Esophagus muscularis mucosa (tissue), 4 donors: Measurements from ENCODE around the gene MEN1. TPM values are rescaled to one million over a fixed set of nuclear protein-coding genes. Genes with fewer than 3 reads are reported as not detected.
"Not testable (repeated sequence)": the region's sequence is repeated elsewhere in the genome, so short reads cannot be mapped to it uniquely, and the experiment has no call there.

ENCODE experiments used
- DNase-seq: peaks from one replicate; pipeline ENCODE4 v3.0.0-alpha.2; 2017; ENCODE audit errors: extremely low spot score
- H3K27ac ChIP-seq, 4 donors: fragments of 200-600 bp; sonication (generic); replicated peaks in 1 of 4; 1 replicate in 3 of 4; 2 replicates in 1 of 4; pipeline ENCODE4 v1.5.1; 2016 to 2019; ENCODE audit warnings: mild to moderate bottlenecking in 1 of 4
- H3K27me3 ChIP-seq, 4 donors: fragments of 200-600 bp; sonication (generic); one replicate each; pipeline versions ENCODE4 v1.5.1 to v1.6.0; 2016 to 2019
- H3K36me3 ChIP-seq, 4 donors: fragments of 200-600 bp; sonication (generic); one replicate each; pipeline ENCODE4 v1.5.1; 2016 to 2019
- H3K4me1 ChIP-seq, 4 donors: fragments of 200-600 bp; sonication (generic); one replicate each; pipeline ENCODE4 v1.5.1; 2016 to 2019
- H3K4me3 ChIP-seq, 4 donors: fragments of 200-600 bp; sonication (generic); 1 replicate in 2 of 4; 2 replicates in 2 of 4; pipeline ENCODE4 v1.5.1; 2016 to 2019; ENCODE audit warnings: mild to moderate bottlenecking in 4 of 4, moderate library complexity in 1 of 4
- H3K9me3 ChIP-seq, 4 donors: fragments of 200-600 bp; sonication (generic); 1 replicate in 3 of 4; 2 replicates in 1 of 4; pipeline ENCODE4 v1.5.1; 2016 to 2019
- CTCF ChIP-seq, 3 experiments: fragments of 200-600 bp in 2 of 3; fragments of 450-650 bp in 1 of 3; sonication (generic) in 2 of 3; IDR thresholded peaks; one replicate each; pipeline ENCODE4 v1.5.1; 2017 to 2019; ENCODE audit warnings: antibody characterized with exemption in 3 of 3, mild to moderate bottlenecking in 2 of 3, moderate library complexity in 1 of 3
- EP300 ChIP-seq: sonication (generic); formaldehyde crosslinking; IDR thresholded peaks from one replicate; pipeline ENCODE4 v1.6.1; 2017; ENCODE audit warnings: antibody characterized with exemption
- POLR2A ChIP-seq: fragments of 450-650 bp; IDR thresholded peaks from one replicate; pipeline ENCODE4 v1.6.1; 2017; ENCODE audit warnings: antibody characterized with exemption, moderate library complexity, mild to moderate bottlenecking, low read depth
- POLR2AphosphoS5 ChIP-seq, 2 donors: sonication (generic); formaldehyde crosslinking; IDR thresholded peaks; one replicate each; pipeline ENCODE4 v1.6.1; 2017; ENCODE audit warnings: antibody characterized with exemption in 2 of 2
- WGBS: methylation state at CpG from one replicate; pipeline ENCODE4 v1.1.5; 2018; 5-methylcytosine and 5-hydroxymethylcytosine counted together
- intact Hi-C: fragments of 100-400 bp; cut with DNase I; formaldehyde crosslinking; loops from one replicate; pipeline ENCODE4 v1.15.1; 2023
- total RNA-seq, 4 donors: library from RNA; depleted of rRNA; stranded (reverse); fragments of >200 nt; gene quantifications; one replicate each; pipeline versions ENCODE4 v1.1.0 to v1.2.1, GENCODE V29; 2016

Gene MEN1
- total RNA-seq, 4 donors from 2014 or later = 10.4 to 18.7 (median 11.5) TPM

DNA sequence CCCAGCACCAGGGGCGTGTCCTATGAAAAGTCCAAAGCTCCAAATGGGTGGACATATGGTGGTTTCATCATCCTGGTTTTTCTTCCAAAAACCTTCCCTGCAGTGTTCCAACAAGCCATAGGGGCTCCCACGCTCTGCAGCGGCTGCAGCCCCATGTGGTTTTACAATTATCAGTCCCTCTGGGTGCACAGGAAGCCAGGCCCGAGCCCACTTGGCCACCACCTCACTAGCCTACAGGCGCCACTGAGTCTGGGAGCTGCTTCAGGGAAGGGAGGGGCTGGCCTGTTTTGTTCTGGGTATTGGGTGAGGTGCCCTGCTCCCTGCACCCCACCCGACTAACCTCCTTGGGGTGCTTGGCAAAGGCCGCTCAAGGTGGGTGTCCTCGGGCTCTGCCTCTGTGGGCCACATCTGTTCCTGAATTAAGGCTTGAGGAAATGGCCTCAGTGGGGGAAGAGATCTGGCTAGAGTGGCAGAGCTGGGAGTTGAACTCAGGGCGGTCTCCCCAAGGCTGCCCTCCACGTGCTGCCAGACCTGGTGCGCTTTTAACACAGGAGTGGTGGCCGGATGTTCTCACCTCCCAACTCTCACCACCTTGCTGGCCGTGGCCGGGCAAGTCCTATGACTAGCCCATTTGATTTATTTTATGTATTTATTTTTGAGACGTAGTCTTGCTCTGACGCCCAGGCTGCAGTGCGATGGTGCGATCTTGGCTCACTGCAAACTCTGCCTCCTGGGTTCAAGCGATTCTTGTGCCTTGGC, 39.4 kb upstream of the MEN1 start:
- no peak for DNase-seq
- Histone ChIP-seq H3K27ac (peak overlapping the region; percentile 93 to 98 (median 94)), H3K4me3 (no peak overlapping the region), H3K27me3 (peaks cover 0 to 3% (median 1%) of the 10 kb centered on the region in 4 donors), H3K4me1 (peaks cover 66 to 83% (median 76%) of the 10 kb centered on the region in 4 donors), H3K9me3 (no peaks in the 10 kb centered on the region), H3K36me3 (peaks cover 10 to 28% (median 22%) of the 10 kb centered on the region in 4 donors)
- 81% methylated on average over 14 of the region's 19 CpGs for WGBS
- TF ChIP-seq POLR2A (no peak), POLR2AphosphoS5 (IDR thresholded peaks at IDR 0.05) (no peak), EP300 (no peak), CTCF (IDR thresholded peaks at IDR 0.05) (no peak)
- intact Hi-C loops = loop anchor here (10.0 kb wide), 1 partner anchor 165 kb away; the partner anchor contains the start of gene ARL2

DNA sequence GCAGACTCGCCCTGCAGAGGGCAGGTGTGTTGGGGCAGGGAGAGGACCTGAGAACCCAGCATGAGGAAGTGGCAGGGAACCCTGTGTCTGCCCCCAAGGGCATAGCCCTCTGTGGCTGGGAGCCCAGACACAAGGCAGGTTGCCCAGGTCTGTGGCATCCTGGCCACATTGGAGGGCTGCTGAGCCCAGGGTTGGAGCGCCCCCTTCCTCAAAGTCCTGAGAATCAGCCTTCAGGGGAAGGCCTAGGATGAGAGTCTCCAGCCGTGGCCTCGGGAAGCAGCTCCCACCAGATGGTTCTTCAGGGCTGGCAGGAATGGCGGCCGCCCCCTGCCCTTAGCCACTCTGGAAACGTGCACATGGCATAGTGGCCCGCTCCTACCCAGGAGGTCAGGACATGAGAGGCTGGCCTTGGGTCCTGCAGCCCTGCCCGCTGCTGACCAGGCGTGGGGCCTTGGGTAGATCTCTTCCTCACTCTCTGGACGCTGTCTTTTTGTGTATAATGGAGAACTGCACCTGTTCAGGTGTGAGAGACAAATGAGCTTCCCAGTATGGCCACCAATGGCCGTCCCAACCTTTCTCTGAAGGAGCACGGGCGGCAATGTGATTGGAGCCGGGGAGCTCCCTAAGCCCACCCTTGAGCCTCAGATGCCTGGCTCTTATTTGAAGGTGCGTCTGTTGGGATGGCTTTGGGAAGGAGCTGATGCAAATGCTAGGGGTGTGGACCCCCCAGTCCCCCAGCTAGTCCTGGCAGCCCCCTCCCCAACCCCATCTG, 38.7 kb upstream of the MEN1 start:
- WGBS = 77% methylated on average over 10 of the region's 16 CpGs
- intact Hi-C loops = loop anchor here (10.0 kb wide), 1 partner anchor 166 kb away; the partner anchor contains the start of gene ARL2
- no peak for DNase-seq
- Histone ChIP-seq H3K4me1 (peaks cover 61 to 83% (median 76%) of the 10 kb centered on the region in 4 donors), H3K9me3 (no peaks in the 10 kb centered on the region), H3K27me3 (peaks cover 0 to 8% (median 3%) of the 10 kb centered on the region in 4 donors), H3K4me3 (no peak overlapping the region), H3K27ac (peak overlapping the region; percentile 93 to 98 (median 94)), H3K36me3 (peaks cover 4 to 20% (median 15%) of the 10 kb centered on the region in 4 donors)
- TF ChIP-seq POLR2A (no peak), EP300 (no peak), CTCF (IDR thresholded peaks at IDR 0.05) (no peak), POLR2AphosphoS5 (IDR thresholded peaks at IDR 0.05) (no peak)

GRCh38 chr11:64848214-64848825, 38.0 kb upstream of the MEN1 start:
- Histone ChIP-seq H3K27ac (peak overlapping the region in 3 of 4 donors; percentile 94 to 98 (median 95)), H3K27me3 (peaks cover 0 to 8% (median 3%) of the 10 kb centered on the region in 4 donors), H3K4me1 (peaks cover 56 to 78% (median 70%) of the 10 kb centered on the region in 4 donors), H3K4me3 (no peak overlapping the region), H3K9me3 (no peaks in the 10 kb centered on the region), H3K36me3 (peaks cover 0 to 13% (median 8%) of the 10 kb centered on the region in 4 donors)
- TF ChIP-seq CTCF (IDR thresholded peaks at IDR 0.05) (no peak), POLR2A (no peak), EP300 (no peak), POLR2AphosphoS5 (IDR thresholded peaks at IDR 0.05) (no peak)
- intact Hi-C loops = loop anchor here (10.0 kb wide), 1 partner anchor 166 kb away; the partner anchor contains the start of gene ARL2
- DNase-seq = no peak
- WGBS = 85% methylated on average over 6 of the region's 6 CpGs

GRCh38 chr11:64846998-64847666, 36.8 kb upstream of the MEN1 start:
- Histone ChIP-seq H3K27me3 (peaks cover 0 to 8% (median 3%) of the 10 kb centered on the region in 4 donors), H3K4me3 (no peak overlapping the region), H3K36me3 (peaks cover 0 to 1% (median 0%) of the 10 kb centered on the region in 4 donors), H3K4me1 (peaks cover 45 to 67% (median 58%) of the 10 kb centered on the region in 4 donors), H3K27ac (no peak overlapping the region), H3K9me3 (no peaks in the 10 kb centered on the region)
- 23% methylated on average over 10 of the region's 13 CpGs for WGBS
- intact Hi-C loops = loop anchor here (1.0 to 10.0 kb wide), 2 partner anchors 47 to 168 kb away; partner anchors contain the start of gene ARL2
- peak; percentile 96 for DNase-seq
- no peak for TF ChIP-seq POLR2A
- peak in 2 of 3 experiments; percentile 94 to 99 for TF ChIP-seq CTCF (IDR thresholded peaks at IDR 0.05)
- no peak for TF ChIP-seq EP300
- TF ChIP-seq POLR2AphosphoS5 (IDR thresholded peaks at IDR 0.05) = peak; percentile 59 to 67

DNA sequence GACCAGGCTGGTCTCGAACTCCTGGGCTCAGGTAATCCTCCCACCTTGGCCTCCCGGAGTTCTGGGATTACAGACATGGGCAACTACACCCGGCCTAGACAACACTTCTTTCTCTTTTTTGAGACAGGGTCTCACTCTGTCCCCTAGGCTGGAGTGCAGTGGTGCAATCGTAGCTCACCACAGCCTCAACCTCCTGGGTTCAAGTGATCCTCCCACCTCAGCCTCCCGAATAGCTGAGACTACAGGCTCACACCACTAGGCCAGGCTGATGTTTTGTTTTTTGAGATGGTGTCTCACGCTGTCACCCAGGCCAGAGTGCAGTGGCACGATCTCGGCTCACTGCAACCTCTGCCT, 35.4 kb upstream of the MEN1 start:
- 98% methylated on average over 8 of the region's 8 CpGs for WGBS
- H3K27ac ChIP-seq, H3K36me3 ChIP-seq, H3K27me3 ChIP-seq, H3K9me3 ChIP-seq, DNase-seq, H3K4me3 ChIP-seq: not testable (repeated sequence)
- intact Hi-C loops = loop anchor here (10.0 kb wide), 1 partner anchor 169 kb away; the partner anchor contains the start of gene ARL2
- peaks cover 40 to 53% (median 44%) of the 10 kb centered on the region in 4 donors for H3K4me1 ChIP-seq
